ENCODE measurements around the gene HOXD11.

The HOXD11 gene

GRCh38 chr2:176106581-176107539, at the start of gene HOXD11:
HOXD11 (plus strand) TSS chr2:176107280; CDS start chr2:176107356, 76 bp downstream.
- TF ChIP-seq CREB1 (IDR thresholded peaks at IDR 0.05; ENCODE audit: low read depth) (no peak), FOXM1 (IDR thresholded peaks at IDR 0.05; ENCODE audit: borderline replicate concordance, low read depth) (no peak), TAF1 (IDR thresholded peaks at IDR 0.05; ENCODE audit: low read depth) (no peak), USF1 (IDR thresholded peaks at IDR 0.05) (peak; percentile 80), YY1 (IDR thresholded peaks at IDR 0.05; ENCODE audit: low read depth) (peak; percentile 20; the same call in 1 of the 2 replicates), TCF12 (IDR thresholded peaks at IDR 0.05; ENCODE audit: low read depth) (no peak; the same call in 1 of the 2 replicates), EP300 (IDR thresholded peaks at IDR 0.05; ENCODE audit: borderline replicate concordance) (no peak), REST (IDR thresholded peaks at IDR 0.05; ENCODE audit: low read depth) (no peak), ZBTB7A (IDR thresholded peaks at IDR 0.05; ENCODE audit: low read depth) (no peak), TEAD4 (IDR thresholded peaks at IDR 0.05) (no peak), EGR1 (IDR thresholded peaks at IDR 0.05) (no peak), MAX (IDR thresholded peaks at IDR 0.05) (peak; percentile 81), RAD21 (IDR thresholded peaks at IDR 0.05; ENCODE audit: low read depth) (no peak), NFIC (IDR thresholded peaks at IDR 0.05) (peak; percentile 27), CEBPB (IDR thresholded peaks at IDR 0.05) (peak; percentile 96)

- TF ChIP-seq ZBTB7A (IDR thresholded peaks at IDR 0.05; ENCODE audit: low read depth): no peak
- no peak for TF ChIP-seq TAF1 (IDR thresholded peaks at IDR 0.05; ENCODE audit: low read depth)
- no peak for TF ChIP-seq NFIC (IDR thresholded peaks at IDR 0.05)
- TF ChIP-seq YY1 (IDR thresholded peaks at IDR 0.05; ENCODE audit: low read depth): no peak
Observed at GRCh38 chr2:176063958-176064357, 43.1 kb upstream of the HOXD11 start.

- TF ChIP-seq YY1 (IDR thresholded peaks at IDR 0.05; ENCODE audit: low read depth) (no peak), NFIC (IDR thresholded peaks at IDR 0.05) (no peak), CEBPB (IDR thresholded peaks at IDR 0.05) (no peak), EGR1 (IDR thresholded peaks at IDR 0.05) (no peak), TEAD4 (IDR thresholded peaks at IDR 0.05) (no peak), ZBTB7A (IDR thresholded peaks at IDR 0.05; ENCODE audit: low read depth) (no peak), REST (IDR thresholded peaks at IDR 0.05; ENCODE audit: low read depth) (no peak), USF1 (IDR thresholded peaks at IDR 0.05) (no peak), RAD21 (IDR thresholded peaks at IDR 0.05; ENCODE audit: low read depth) (no peak), MAX (IDR thresholded peaks at IDR 0.05) (no peak), EP300 (IDR thresholded peaks at IDR 0.05; ENCODE audit: borderline replicate concordance) (no peak)
Observed at GRCh38 chr2:176066645-176067588, 40.2 kb upstream of the HOXD11 start.

- TF ChIP-seq CREB1 (IDR thresholded peaks at IDR 0.05; ENCODE audit: low read depth) (no peak), FOXM1 (IDR thresholded peaks at IDR 0.05; ENCODE audit: borderline replicate concordance, low read depth) (no peak), CEBPB (IDR thresholded peaks at IDR 0.05) (no peak), EGR1 (IDR thresholded peaks at IDR 0.05) (no peak), USF1 (IDR thresholded peaks at IDR 0.05) (no peak), YY1 (IDR thresholded peaks at IDR 0.05; ENCODE audit: low read depth) (no peak), RAD21 (IDR thresholded peaks at IDR 0.05; ENCODE audit: low read depth) (no peak), TEAD4 (IDR thresholded peaks at IDR 0.05) (no peak), TAF1 (IDR thresholded peaks at IDR 0.05; ENCODE audit: low read depth) (no peak), TCF12 (IDR thresholded peaks at IDR 0.05; ENCODE audit: low read depth) (no peak), REST (IDR thresholded peaks at IDR 0.05; ENCODE audit: low read depth) (no peak), EP300 (IDR thresholded peaks at IDR 0.05; ENCODE audit: borderline replicate concordance) (no peak), ZBTB7A (IDR thresholded peaks at IDR 0.05; ENCODE audit: low read depth) (no peak), NFIC (IDR thresholded peaks at IDR 0.05) (no peak), MAX (IDR thresholded peaks at IDR 0.05) (no peak)
Observed at GRCh38 chr2:176067589-176068418, 39.3 kb upstream of the HOXD11 start.

All from Ishikawa (cell line).